Fibroblast of lung (primary cell): ENCODE measurements around the gene DDX47. TPM values are rescaled to one million over a fixed set of nuclear protein-coding genes. Genes with fewer than 3 reads are reported as not detected.
A peak's percentile ranks its signal among the peaks of the same experiment; 100 is the strongest.

Experiments
- DNase-seq, 2 donors: peaks; one replicate each; pipeline versions ENCODE4 v3.0.0 to v3.0.0-alpha.2; 2010; ENCODE audit warnings: low read depth in 2 of 2
- H2AFZ ChIP-seq: 2 replicates; pipeline ENCODE4 v1.5.1; 2012; ENCODE audit warnings: low read length, control low read depth, inconsistent platforms
- H3K27ac ChIP-seq: 2 replicates; pipeline ENCODE4 v1.5.1; 2011; ENCODE audit warnings: low read length, control low read depth; ENCODE audit not compliant: insufficient read depth
- H3K27me3 ChIP-seq: 2 replicates; pipeline ENCODE4 v1.5.1; 2011; ENCODE audit warnings: mild to moderate bottlenecking, low read length; ENCODE audit not compliant: control insufficient read depth, insufficient read depth
- H3K36me3 ChIP-seq: 2 replicates; pipeline ENCODE4 v1.5.1; 2011; ENCODE audit warnings: low read length; ENCODE audit not compliant: control insufficient read depth, insufficient read depth
- H3K4me1 ChIP-seq: 2 replicates; pipeline ENCODE4 v1.5.1; 2011; ENCODE audit warnings: low read length; ENCODE audit not compliant: control insufficient read depth, insufficient read depth; ENCODE audit errors: extremely low read depth
- H3K4me2 ChIP-seq: 2 replicates; pipeline ENCODE4 v1.5.1; 2011; ENCODE audit warnings: low read length, control low read depth; ENCODE audit not compliant: insufficient read depth; ENCODE audit errors: extremely low read depth
- H3K4me3 ChIP-seq, 4 experiments: fragments of 200-600 bp in 1 of 4; sonication (generic) in 1 of 4; replicated peaks in 1 of 4; 2 replicates each; pipeline ENCODE4 v1.5.1; 2011 to 2016; ENCODE audit warnings: low read length in 4 of 4, low read depth in 3 of 4, mild to moderate bottlenecking in 3 of 4, control low read depth in 2 of 4, inconsistent platforms in 1 of 4, mixed read lengths in 1 of 4; ENCODE audit not compliant: insufficient read depth in 1 of 4; ENCODE audit errors: control extremely low read depth in 1 of 4
- H3K79me2 ChIP-seq: 2 replicates; pipeline ENCODE4 v1.5.1; 2012; ENCODE audit warnings: mild to moderate bottlenecking, low read length, inconsistent platforms; ENCODE audit not compliant: control insufficient read depth, insufficient read depth
- H3K9ac ChIP-seq: 2 replicates; pipeline ENCODE4 v1.5.1; 2011; ENCODE audit warnings: mild to moderate bottlenecking, low read length, control low read depth; ENCODE audit not compliant: insufficient read depth
- H3K9me3 ChIP-seq: 2 replicates; pipeline ENCODE4 v1.5.1; 2012; ENCODE audit warnings: low read depth, low read length; ENCODE audit not compliant: control insufficient read depth, insufficient read depth
- H4K20me1 ChIP-seq: 2 replicates; pipeline ENCODE4 v1.5.1; 2011; ENCODE audit warnings: low read length; ENCODE audit not compliant: control insufficient read depth, insufficient read depth; ENCODE audit errors: extremely low read depth
- CTCF ChIP-seq, 2 donors: IDR thresholded peaks in 1 of 2; conservative IDR thresholded peaks in 1 of 2; 1 replicate in 1 of 2; 2 replicates in 1 of 2; pipeline ENCODE4 v1.5.1; 2011 to 2012; ENCODE audit warnings: low read length in 2 of 2, control low read depth in 1 of 2, inconsistent platforms in 1 of 2, low read depth in 1 of 2, mild to moderate bottlenecking in 1 of 2
- EZH2 ChIP-seq: IDR thresholded peaks from 2 replicates; pipeline ENCODE4 v1.5.1; 2012; ENCODE audit warnings: low read length, control low read depth, mild to moderate bottlenecking; ENCODE audit errors: missing control alignments
- polyA minus RNA-seq: library from RNA; depleted of rRNA, polyadenylated mRNA; stranded (reverse); fragments of >200 nt; gene quantifications from 2 replicates; pipeline ENCODE4 v1.2.3, GENCODE V29; 2011; ENCODE audit warnings: low replicate concordance
- polyA plus RNA-seq, 2 donors: library from polyadenylated mRNA; depleted of rRNA in 1 of 2; stranded (reverse) in 1 of 2; unstranded in 1 of 2; fragments of >200 nt; gene quantifications; 2 replicates each; pipeline ENCODE4 v1.2.1, GENCODE V29; 2011 to 2012; ENCODE audit warnings: missing spikeins in 1 of 2
- total RNA-seq: library from RNA; depleted of rRNA; stranded (reverse); fragments of >200 nt; gene quantifications from 2 replicates; pipeline ENCODE4 v1.2.1, GENCODE V29; 2014

Gene DDX47
- total RNA-seq (41.9 and 46.2 TPM in 2 replicates), polyA plus RNA-seq (83.2 and 113 TPM in 2 replicates), polyA minus RNA-seq (24.9 and 64.0 TPM in 2 replicates)
- 46.6 and 59.9 TPM in 2 replicates for polyA plus RNA-seq (2012)

- Histone ChIP-seq H3K79me2 (peaks cover 48% of the 10 kb centered on the region), H4K20me1 (no peaks in the 10 kb centered on the region), H2AFZ (peak within 1 kb of the TSS; percentile 56), H3K36me3 (no peaks in the 10 kb centered on the region), H3K9ac (peak within 1 kb of the TSS; percentile 69), H3K4me2 (peak within 1 kb of the TSS; percentile 92), H3K27ac (peak within 1 kb of the TSS; percentile 82), H3K9me3 (no peaks in the 10 kb centered on the region), H3K27me3 (no peaks in the 10 kb centered on the region), H3K4me1 (peaks cover 1% of the 10 kb centered on the region), H3K4me3 (peak within 1 kb of the TSS; percentile 70 to 100 (median 90))
- TF ChIP-seq CTCF (conservative IDR thresholded peaks at IDR 0.05 in 1 of 2, IDR thresholded peaks at IDR 0.05 in 1 of 2; ENCODE audit: low read depth in 1 of 2, low read length in 2 of 2) (peak; percentile 86 to 93), EZH2 (no peak)
- peak; percentile 83 to 91 for DNase-seq
These were observed at the start of gene DDX47 for GRCh38 chr12:12813120-12814101. Gene DDX47 (plus strand): TSS chr12:12813346. CDS start chr12:12813368, 22 bp downstream.

- no peaks in the 10 kb centered on the region for H4K20me1 ChIP-seq
- no peak overlapping the region for H3K9ac ChIP-seq
- no peaks in the 10 kb centered on the region for H3K27me3 ChIP-seq
- no peaks in the 10 kb centered on the region for H3K9me3 ChIP-seq
- H3K4me1 ChIP-seq, result no peaks in the 10 kb centered on the region
- H3K4me3 ChIP-seq, result no peak overlapping the region
- H2AFZ ChIP-seq, result no peak overlapping the region
- H3K27ac ChIP-seq, result no peak overlapping the region
- no peaks in the 10 kb centered on the region for H3K36me3 ChIP-seq
- no peaks in the 10 kb centered on the region for H3K79me2 ChIP-seq
- no peak overlapping the region for H3K4me2 ChIP-seq
- TF ChIP-seq CTCF (conservative IDR thresholded peaks at IDR 0.05 in 1 of 2, IDR thresholded peaks at IDR 0.05 in 1 of 2; ENCODE audit: low read depth in 1 of 2, low read length in 2 of 2) (no peak), EZH2 (no peak)
- DNase-seq, result no peak
These were observed 48.3 kb upstream of the DDX47 start for GRCh38 chr12:12764824-12765223.

GRCh38 chr12:12770262-12770661 is 42.9 kb upstream of the DDX47 start:
- H3K4me3 ChIP-seq, result no peak overlapping the region
- H3K4me1 ChIP-seq, result no peaks in the 10 kb centered on the region
- no peaks in the 10 kb centered on the region for H3K79me2 ChIP-seq
- TF ChIP-seq CTCF (conservative IDR thresholded peaks at IDR 0.05 in 1 of 2, IDR thresholded peaks at IDR 0.05 in 1 of 2; ENCODE audit: low read depth in 1 of 2, low read length in 2 of 2) (no peak), EZH2 (no peak)
- no peak overlapping the region for H3K27ac ChIP-seq
- H3K36me3 ChIP-seq, result no peaks in the 10 kb centered on the region
- no peaks in the 10 kb centered on the region for H4K20me1 ChIP-seq
- H3K27me3 ChIP-seq, result no peaks in the 10 kb centered on the region
- DNase-seq, result no peak
- no peak overlapping the region for H3K9ac ChIP-seq
- H3K9me3 ChIP-seq, result no peaks in the 10 kb centered on the region
- no peak overlapping the region for H3K4me2 ChIP-seq
- H2AFZ ChIP-seq, result no peak overlapping the region
